ENCODE measurements around the gene COQ10A. TPM values are rescaled to one million over a fixed set of nuclear protein-coding genes. Genes with fewer than 3 reads are reported as not detected.
A peak's percentile ranks its signal among the peaks of the same experiment; 100 is the strongest.

COQ10A gene
- total RNA-seq, 2 experiments from 2014 or later: 7.9 to 9.6 TPM

DNA sequence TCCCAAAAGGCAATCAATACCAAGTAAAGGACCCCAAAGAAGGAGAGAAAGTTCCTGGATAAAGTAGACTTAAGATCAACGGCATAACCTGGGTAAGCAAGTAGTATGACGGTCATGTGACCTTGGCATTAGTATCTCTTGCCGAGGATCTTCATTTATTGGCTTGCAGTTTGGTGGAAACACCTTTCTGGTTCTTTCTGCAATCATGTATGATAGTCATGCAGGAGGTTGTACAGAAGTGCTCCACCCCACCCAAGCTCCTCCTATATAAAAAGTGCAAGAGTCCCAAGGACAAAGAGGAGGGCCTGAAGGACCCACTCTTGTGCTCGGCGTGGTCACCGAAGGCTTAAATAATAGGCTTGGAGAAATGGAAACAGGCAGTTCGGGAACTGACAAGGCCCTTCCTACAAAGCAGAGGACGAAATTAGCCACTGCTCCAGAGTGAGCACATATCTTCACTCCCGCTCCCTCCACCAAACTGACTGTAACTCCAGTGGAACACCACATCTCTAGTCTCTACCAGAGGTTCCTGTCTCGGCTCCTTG lies 32.6 kb downstream of the COQ10A start:
- peaks cover 37% of the 10 kb centered on the region for H3K36me3 Mint-ChIP-seq (ENCODE audit: low read depth)
- TF ChIP-seq, protein P1, sequence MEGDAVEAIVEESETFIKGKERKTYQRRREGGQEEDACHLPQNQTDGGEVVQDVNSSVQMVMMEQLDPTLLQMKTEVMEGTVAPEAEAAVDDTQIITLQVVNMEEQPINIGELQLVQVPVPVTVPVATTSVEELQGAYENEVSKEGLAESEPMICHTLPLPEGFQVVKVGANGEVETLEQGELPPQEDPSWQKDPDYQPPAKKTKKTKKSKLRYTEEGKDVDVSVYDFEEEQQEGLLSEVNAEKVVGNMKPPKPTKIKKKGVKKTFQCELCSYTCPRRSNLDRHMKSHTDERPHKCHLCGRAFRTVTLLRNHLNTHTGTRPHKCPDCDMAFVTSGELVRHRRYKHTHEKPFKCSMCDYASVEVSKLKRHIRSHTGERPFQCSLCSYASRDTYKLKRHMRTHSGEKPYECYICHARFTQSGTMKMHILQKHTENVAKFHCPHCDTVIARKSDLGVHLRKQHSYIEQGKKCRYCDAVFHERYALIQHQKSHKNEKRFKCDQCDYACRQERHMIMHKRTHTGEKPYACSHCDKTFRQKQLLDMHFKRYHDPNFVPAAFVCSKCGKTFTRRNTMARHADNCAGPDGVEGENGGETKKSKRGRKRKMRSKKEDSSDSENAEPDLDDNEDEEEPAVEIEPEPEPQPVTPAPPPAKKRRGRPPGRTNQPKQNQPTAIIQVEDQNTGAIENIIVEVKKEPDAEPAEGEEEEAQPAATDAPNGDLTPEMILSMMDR (IDR thresholded peaks at IDR 0.05): no peak
- CTCF ChIA-PET: interaction anchor here (1.0 to 2.8 kb wide), 6 partner anchors 9 to 171 kb away, joined by 3 to 10 read pairs (median 3); partner anchors contain the start of genes ESYT1 and SMARCC2
- no peaks in the 10 kb centered on the region for H3K27me3 Mint-ChIP-seq
- intact Hi-C loops (cut with micrococcal nuclease): no loop called here
- peak; percentile 38 for DNase-seq
- POLR2A ChIA-PET: interaction anchor here (0.6 to 3.5 kb wide), 16 partner anchors 8 to 440 kb away, joined by 3 to 12 read pairs (median 4); partner anchors contain the start of genes PAN2 and TIMELESS
- no peaks in the 10 kb centered on the region for H3K9me3 Mint-ChIP-seq
- H3K27ac Mint-ChIP-seq: peak overlapping the region; percentile 94
- H3K4me3 Mint-ChIP-seq: peak overlapping the region; percentile 93
- no peak for ATAC-seq
- peaks cover 43% of the 10 kb centered on the region for H3K4me1 Mint-ChIP-seq (ENCODE audit: low read depth)

DNA sequence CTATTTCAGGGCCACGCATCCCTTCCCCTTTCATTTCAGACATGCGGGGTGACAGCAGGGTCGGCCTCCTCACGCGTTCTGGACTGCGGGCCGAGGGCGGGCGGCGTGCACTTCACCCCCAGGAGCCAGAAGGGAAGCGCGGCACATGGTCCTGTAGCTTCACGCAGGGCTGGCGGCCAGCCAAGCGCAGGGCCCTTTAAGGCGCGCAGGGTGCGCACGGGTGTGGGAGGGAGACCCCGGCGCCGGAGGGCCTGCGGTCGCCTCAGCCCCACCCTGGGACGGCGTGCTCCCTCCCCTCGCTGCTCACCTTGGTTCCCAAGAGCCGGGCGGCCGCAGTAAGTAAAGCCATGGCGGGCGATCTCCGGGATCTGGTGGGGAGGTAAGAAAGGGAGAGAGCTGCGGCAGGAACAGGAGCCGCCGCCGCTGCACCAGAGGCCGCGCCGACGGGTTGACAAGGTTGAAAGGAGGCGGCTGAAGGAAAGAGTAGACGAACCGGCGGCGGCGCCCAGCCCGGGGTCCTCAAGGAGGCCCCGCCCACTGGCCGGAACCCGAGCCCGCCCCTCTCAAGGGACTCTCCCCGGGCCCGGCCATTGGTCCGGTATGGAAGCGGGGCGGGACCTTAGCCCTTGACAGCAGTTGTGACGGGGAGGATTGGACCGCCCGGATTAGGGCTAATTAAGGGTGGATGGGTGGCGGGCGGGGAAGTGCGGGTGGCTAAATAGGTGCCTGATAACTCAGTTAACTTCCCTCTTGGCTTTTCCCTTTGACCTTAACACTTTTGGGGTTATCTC lies 33.3 kb downstream of the COQ10A start, which contains the start of gene CS:
Gene CS (minus strand): TSS at position 478 of the 791 bp plus-strand sequence. CDS start 129 bp downstream, at position 349.
- peaks cover 37% of the 10 kb centered on the region for H3K36me3 Mint-ChIP-seq (ENCODE audit: low read depth)
- H3K9me3 Mint-ChIP-seq: no peaks in the 10 kb centered on the region
- H3K27ac Mint-ChIP-seq: peak within 1 kb of the TSS; percentile 94
- peak; percentile 99 for DNase-seq
- peak; percentile 99 for ATAC-seq
- ChIA-PET CTCF (interaction anchor here (0.8 to 1.5 kb wide), 4 partner anchors 8 to 172 kb away, joined by 3 read pairs; partner anchors contain the start of gene ESYT1), POLR2A (interaction anchor here (0.6 to 3.5 kb wide), 15 partner anchors 8 to 441 kb away, joined by 3 to 12 read pairs (median 3); partner anchors contain the start of gene PAN2)
- H3K4me3 Mint-ChIP-seq: peak within 1 kb of the TSS; percentile 93
- no peaks in the 10 kb centered on the region for H3K27me3 Mint-ChIP-seq
- intact Hi-C loops (cut with micrococcal nuclease): no loop called here
- TF ChIP-seq, protein P1 (IDR thresholded peaks at IDR 0.05): no peak
- H3K4me1 Mint-ChIP-seq (ENCODE audit: low read depth): peaks cover 43% of the 10 kb centered on the region

DNA sequence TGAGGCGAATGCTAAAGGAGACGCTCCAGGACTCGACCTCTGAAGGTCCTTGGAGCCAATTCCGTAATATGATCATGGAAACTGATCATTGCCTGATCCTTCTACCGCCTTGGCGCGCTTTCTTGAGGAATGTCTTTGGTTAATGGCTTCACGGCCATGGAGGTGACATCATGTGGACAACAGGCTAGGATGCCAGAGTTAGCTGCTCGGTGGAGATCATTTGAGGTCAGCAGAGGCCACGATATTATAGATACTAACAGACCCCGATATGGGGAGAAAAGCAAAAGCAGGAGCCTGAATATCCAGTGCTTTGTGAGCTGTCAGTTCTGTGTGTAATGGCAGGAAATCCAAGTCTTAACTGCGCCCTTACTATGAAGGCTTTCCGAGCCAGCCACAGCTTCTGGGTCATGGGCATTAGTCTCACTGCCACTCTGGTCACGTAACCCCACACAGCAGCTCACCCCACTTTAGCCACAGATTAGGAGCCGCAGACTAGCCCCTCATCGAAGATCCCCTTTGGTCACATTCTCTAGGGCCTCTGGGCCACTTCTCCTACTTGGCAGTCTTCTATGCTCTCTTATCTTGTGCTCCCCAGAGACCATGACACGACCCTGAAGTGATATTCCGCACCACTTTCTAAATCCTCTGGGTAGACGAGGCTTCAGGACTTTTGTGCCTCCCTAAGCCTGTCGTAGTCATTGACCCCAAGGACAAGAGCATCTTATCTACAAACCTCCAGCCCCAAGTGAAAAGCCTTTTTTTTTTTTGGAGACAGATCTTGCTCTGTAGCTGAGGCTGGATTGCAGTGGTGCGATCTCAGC lies 34.1 kb downstream of the COQ10A start:
- peaks cover 43% of the 10 kb centered on the region for H3K4me1 Mint-ChIP-seq (ENCODE audit: low read depth)
- TF ChIP-seq, protein P1 (IDR thresholded peaks at IDR 0.05): no peak
- no peaks in the 10 kb centered on the region for H3K9me3 Mint-ChIP-seq
- ATAC-seq (no peak), DNase-seq (no peak)
- H3K27me3 Mint-ChIP-seq: no peaks in the 10 kb centered on the region
- peaks cover 41% of the 10 kb centered on the region for H3K36me3 Mint-ChIP-seq (ENCODE audit: low read depth)
- ChIA-PET CTCF (interaction anchor here (0.8 to 1.2 kb wide), 5 partner anchors 23 to 149 kb away, joined by 3 read pairs; partner anchors contain the start of gene MYL6B), POLR2A (interaction anchor here (0.6 to 2.9 kb wide), 9 partner anchors 9 to 170 kb away, joined by 3 to 10 read pairs (median 4); partner anchors contain the start of gene PAN2)
- H3K27ac Mint-ChIP-seq: peak overlapping the region; percentile 94
- intact Hi-C loops (cut with micrococcal nuclease): no loop called here
- peak overlapping the region; percentile 93 for H3K4me3 Mint-ChIP-seq

DNA sequence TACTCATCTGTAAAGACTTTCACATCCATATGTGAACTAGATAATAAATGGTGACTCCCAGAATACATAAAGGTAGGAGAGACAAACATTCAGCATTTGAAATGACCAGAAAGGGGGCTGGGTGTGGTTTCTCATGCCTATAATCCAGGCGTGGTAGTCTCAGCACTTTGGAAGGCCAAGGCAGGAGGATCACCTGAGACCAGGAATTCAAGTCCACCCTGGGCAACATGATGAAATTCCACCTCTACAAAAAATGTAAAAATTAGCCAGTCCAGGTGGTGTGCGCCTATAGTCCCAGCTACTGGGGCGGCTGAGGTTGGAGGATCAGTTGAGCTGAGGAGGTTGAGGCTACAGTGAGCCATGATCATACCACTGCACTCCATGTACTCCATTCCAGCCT lies 37.5 kb downstream of the COQ10A start:
- Mint-ChIP-seq H3K36me3 (ENCODE audit: low read depth) (peaks cover 26% of the 10 kb centered on the region), H3K9me3 (no peaks in the 10 kb centered on the region), H3K4me3 (no peak overlapping the region), H3K4me1 (ENCODE audit: low read depth) (peaks cover 16% of the 10 kb centered on the region), H3K27ac (no peak overlapping the region), H3K27me3 (no peaks in the 10 kb centered on the region)
- TF ChIP-seq, protein P1 (IDR thresholded peaks at IDR 0.05): no peak
- intact Hi-C loops (cut with micrococcal nuclease): no loop called here
- ChIA-PET POLR2A (no interaction called here), CTCF (interaction anchor here (1.8 kb wide), 1 partner anchor 160 kb away, joined by 4 read pairs; no protein-coding TSS in a partner anchor)
- DNase-seq (no peak), ATAC-seq (no peak)

All from activated CD8-positive, alpha-beta T cell treated with anti-CD3 and anti-CD28 coated beads for 36 hours (primary cell).